Measurements from ENCODE around the gene PCSK7. TPM values are rescaled to one million over a fixed set of nuclear protein-coding genes. Genes with fewer than 3 reads are reported as not detected.

PCSK7 gene
- total RNA-seq, 1 donor = 42.6 TPM

- no peak overlapping the region for H3K4me3 ChIP-seq (ENCODE audit: low read depth, low read length)
- TF ChIP-seq, protein P1, sequence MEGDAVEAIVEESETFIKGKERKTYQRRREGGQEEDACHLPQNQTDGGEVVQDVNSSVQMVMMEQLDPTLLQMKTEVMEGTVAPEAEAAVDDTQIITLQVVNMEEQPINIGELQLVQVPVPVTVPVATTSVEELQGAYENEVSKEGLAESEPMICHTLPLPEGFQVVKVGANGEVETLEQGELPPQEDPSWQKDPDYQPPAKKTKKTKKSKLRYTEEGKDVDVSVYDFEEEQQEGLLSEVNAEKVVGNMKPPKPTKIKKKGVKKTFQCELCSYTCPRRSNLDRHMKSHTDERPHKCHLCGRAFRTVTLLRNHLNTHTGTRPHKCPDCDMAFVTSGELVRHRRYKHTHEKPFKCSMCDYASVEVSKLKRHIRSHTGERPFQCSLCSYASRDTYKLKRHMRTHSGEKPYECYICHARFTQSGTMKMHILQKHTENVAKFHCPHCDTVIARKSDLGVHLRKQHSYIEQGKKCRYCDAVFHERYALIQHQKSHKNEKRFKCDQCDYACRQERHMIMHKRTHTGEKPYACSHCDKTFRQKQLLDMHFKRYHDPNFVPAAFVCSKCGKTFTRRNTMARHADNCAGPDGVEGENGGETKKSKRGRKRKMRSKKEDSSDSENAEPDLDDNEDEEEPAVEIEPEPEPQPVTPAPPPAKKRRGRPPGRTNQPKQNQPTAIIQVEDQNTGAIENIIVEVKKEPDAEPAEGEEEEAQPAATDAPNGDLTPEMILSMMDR (IDR thresholded peaks at IDR 0.05; ENCODE audit: insufficient read depth, low read length) = peak; percentile 77
- peak; percentile 87 for DNase-seq (ENCODE audit: low read depth)
These were observed 5.2 kb downstream of the PCSK7 start for GRCh38 chr11:117226388-117227385.

GRCh38 chr11:117225553-117226170 lies 6.2 kb downstream of the PCSK7 start:
- TF ChIP-seq, protein P1 (IDR thresholded peaks at IDR 0.05; ENCODE audit: insufficient read depth, low read length) = no peak

GRCh38 chr11:117223741-117224689 lies 7.9 kb downstream of the PCSK7 start:
- DNase-seq (ENCODE audit: low read depth) = no peak
- no peak overlapping the region for H3K4me3 ChIP-seq (ENCODE audit: low read depth, low read length)
- TF ChIP-seq, protein P1 (IDR thresholded peaks at IDR 0.05; ENCODE audit: insufficient read depth, low read length) = no peak

More at GRCh38 chr11:117225553-117226170, 6.2 kb downstream of the PCSK7 start:
- DNase-seq (ENCODE audit: low read depth) = no peak
- H3K4me3 ChIP-seq (ENCODE audit: low read depth, low read length) = no peak overlapping the region

DNA sequence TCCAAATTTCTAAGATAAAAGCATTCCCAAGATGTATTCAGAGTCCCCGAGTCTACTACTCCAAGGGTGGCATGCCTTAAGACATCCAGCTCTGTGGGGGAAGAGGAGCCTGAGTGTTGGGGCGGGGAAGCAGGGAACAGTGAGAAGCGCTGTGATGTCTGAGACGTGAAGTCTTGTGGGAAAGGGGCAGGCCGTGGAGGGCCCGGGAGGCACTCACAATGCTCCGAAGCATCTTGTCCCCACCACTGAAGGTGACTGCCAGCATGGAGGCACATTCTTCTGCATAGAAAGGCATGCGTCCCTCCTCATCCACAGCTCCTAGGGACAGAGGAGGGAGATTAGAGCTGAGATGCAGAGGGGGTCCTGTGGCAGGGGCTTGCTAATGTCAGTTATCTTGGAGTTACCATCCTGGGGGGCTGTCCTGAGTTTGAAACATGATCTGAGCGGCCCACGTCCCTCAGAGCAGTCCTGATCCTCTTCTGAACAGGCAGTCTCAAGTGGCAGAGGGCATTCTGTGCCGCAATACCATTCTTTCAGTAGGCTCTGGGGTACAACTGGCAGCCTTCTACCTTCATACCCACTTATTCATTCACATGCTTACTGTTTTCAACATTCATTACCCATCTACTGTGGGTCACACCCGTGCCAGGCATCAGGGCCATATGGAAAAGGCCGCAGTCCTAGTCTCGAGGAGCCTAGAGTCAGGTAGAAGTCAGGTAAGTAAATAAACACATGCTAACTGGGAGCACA lies 8.7 kb downstream of the PCSK7 start:
- H3K4me3 ChIP-seq (ENCODE audit: low read depth, low read length) = no peak overlapping the region
- no peak for DNase-seq (ENCODE audit: low read depth)
- TF ChIP-seq, protein P1 (IDR thresholded peaks at IDR 0.05; ENCODE audit: insufficient read depth, low read length) = no peak

DNA sequence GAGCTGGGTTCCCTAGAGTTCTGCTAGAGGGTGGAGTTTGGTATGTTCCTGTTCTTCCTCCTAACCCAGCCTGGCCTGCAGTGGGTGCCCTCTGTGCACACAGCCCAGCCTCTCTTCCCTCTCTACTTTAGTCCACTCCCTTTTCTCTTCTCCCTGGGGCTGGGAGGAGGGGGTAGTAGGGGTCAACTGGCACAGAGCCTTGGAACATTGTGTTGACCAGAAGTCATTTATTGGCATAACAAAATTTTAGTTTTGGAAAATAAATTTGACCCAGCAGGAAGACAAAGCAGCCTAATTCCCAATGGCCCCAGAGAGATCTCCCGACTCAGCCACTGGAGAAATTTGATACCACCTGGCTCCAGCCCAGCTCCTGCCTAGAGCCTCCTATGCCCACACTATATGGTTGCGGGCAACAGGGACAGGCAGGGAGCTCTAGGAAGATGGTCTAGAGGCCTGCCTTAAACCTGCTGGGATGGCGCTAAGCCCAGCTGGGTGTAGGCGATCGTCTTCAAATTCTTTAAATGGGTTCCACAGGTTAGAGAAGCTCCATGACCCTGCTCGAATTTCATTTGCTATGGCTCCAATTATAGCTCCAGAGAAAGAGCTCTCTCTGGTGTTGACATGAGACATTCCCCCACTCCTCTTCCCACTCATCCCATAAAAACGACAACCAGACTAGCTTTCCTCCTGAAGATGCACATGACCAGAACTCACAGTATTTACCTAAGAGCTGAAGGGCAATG lies 9.9 kb downstream of the PCSK7 start:
- DNase-seq (ENCODE audit: low read depth) = peak; percentile 70
- H3K4me3 ChIP-seq (ENCODE audit: low read depth, low read length) = no peak overlapping the region
- TF ChIP-seq, protein P1 (IDR thresholded peaks at IDR 0.05; ENCODE audit: insufficient read depth, low read length) = no peak
